ENCODE measurements around the gene NUB1.

GRCh38 chr7:151301471-151302462, 39.8 kb upstream of the NUB1 start:
- TF ChIP-seq POLR2AphosphoS5 (IDR thresholded peaks at IDR 0.05): no peak
- TF ChIP-seq EP300 (IDR thresholded peaks at IDR 0.05): no peak
- no peak for TF ChIP-seq CTCF (IDR thresholded peaks at IDR 0.05)
